DOHH2 (cell line): Measurements from ENCODE around the gene BTG4.

Source experiments
- H3F3A ChIP-seq: fragments of 200-600 bp; sonication (generic), shearing (Covaris generic); 2 replicates; pipeline ENCODE4 v1.6.0; 2016; ENCODE audit warnings: antibody characterized with exemption, mild to moderate bottlenecking; ENCODE audit not compliant: control insufficient read depth, insufficient read depth
- H3K27ac ChIP-seq: fragments of 200-600 bp; sonication (generic); 2 replicates; pipeline ENCODE4 v1.5.1; 2014; ENCODE audit warnings: low read depth, mild to moderate bottlenecking, low read length, moderate library complexity
- H3K27me3 ChIP-seq: fragments of 200-600 bp; sonication (generic); 2 replicates; pipeline ENCODE4 v1.6.1; 2014; ENCODE audit warnings: mild to moderate bottlenecking, low read length, mixed read lengths; ENCODE audit not compliant: control insufficient read depth
- H3K36me3 ChIP-seq: fragments of 200-600 bp; sonication (generic); 2 replicates; pipeline ENCODE4 v1.6.1; 2014; ENCODE audit warnings: mild to moderate bottlenecking, low read length, moderate library complexity, mixed read lengths; ENCODE audit not compliant: control insufficient read depth
- H3K4me1 ChIP-seq: fragments of 200-600 bp; sonication (generic); 2 replicates; pipeline ENCODE4 v1.6.1; 2014; ENCODE audit warnings: mild to moderate bottlenecking, low read length, mixed read lengths; ENCODE audit not compliant: control insufficient read depth
- H3K4me2 ChIP-seq: fragments of 200-600 bp; sonication (generic); 2 replicates; pipeline ENCODE4 v1.6.0; 2014; ENCODE audit warnings: mild to moderate bottlenecking, low read length, moderate library complexity
- H3K4me3 ChIP-seq: fragments of 200-600 bp; sonication (generic); 2 replicates; pipeline ENCODE4 v1.5.1; 2014; ENCODE audit warnings: mild to moderate bottlenecking, low read length, mixed read lengths
- H3K79me2 ChIP-seq: fragments of 200-600 bp; sonication (generic); 2 replicates; pipeline ENCODE4 v1.6.1; 2014; ENCODE audit warnings: mild to moderate bottlenecking, low read length, mixed read lengths; ENCODE audit not compliant: control insufficient read depth
- H3K9me2 ChIP-seq: fragments of 200-600 bp; sonication (generic); replicated peaks from 2 replicates; pipeline ENCODE4 v1.6.1; 2014; ENCODE audit warnings: mild to moderate bottlenecking, low read length, mixed read lengths; ENCODE audit not compliant: control insufficient read depth
- H3K9me3 ChIP-seq: fragments of 200-600 bp; sonication (generic); 2 replicates; pipeline ENCODE4 v1.6.1; 2014; ENCODE audit warnings: antibody characterized with exemption, low read length, mixed read lengths; ENCODE audit not compliant: control insufficient read depth, insufficient read depth
- H4K20me1 ChIP-seq: fragments of 200-600 bp; sonication (generic); 2 replicates; pipeline ENCODE4 v1.6.0; 2014; ENCODE audit warnings: low read depth, mild to moderate bottlenecking, antibody characterized with exemption, low read length, moderate library complexity; ENCODE audit not compliant: control insufficient read depth, insufficient read depth
- CTCF ChIP-seq: fragments of 200-600 bp; sonication (generic); IDR thresholded peaks from one replicate; pipeline ENCODE4 v1.5.1; 2014; ENCODE audit warnings: antibody characterized with exemption, mild to moderate bottlenecking, low read depth, low read length; ENCODE audit not compliant: poor library complexity, severe bottlenecking
- EZH2phosphoT487 ChIP-seq: fragments of 200-600 bp; sonication (generic); IDR thresholded peaks from 2 replicates; pipeline ENCODE4 v1.6.1; 2017; ENCODE audit warnings: borderline replicate concordance, mild to moderate bottlenecking, antibody characterized with exemption, low read length, moderate library complexity, mixed read lengths

BTG4 gene

GRCh38 chr11:111490496-111490895 is 21.7 kb downstream of the BTG4 start:
- H3K36me3 ChIP-seq = no peaks in the 10 kb centered on the region

GRCh38 chr11:111483431-111483830 is 28.8 kb downstream of the BTG4 start:
- H3K9me3 ChIP-seq = peaks cover 12% of the 10 kb centered on the region
- no peaks in the 10 kb centered on the region for H3K79me2 ChIP-seq
- H3K4me2 ChIP-seq = no peak overlapping the region
- H4K20me1 ChIP-seq = no peaks in the 10 kb centered on the region
- H3K36me3 ChIP-seq = no peaks in the 10 kb centered on the region
- no peaks in the 10 kb centered on the region for H3K27me3 ChIP-seq
- H3K4me1 ChIP-seq = peaks cover 17% of the 10 kb centered on the region
- no peak overlapping the region for H3K4me3 ChIP-seq
- H3K27ac ChIP-seq = no peak overlapping the region
- no peak for TF ChIP-seq EZH2phosphoT487
- TF ChIP-seq CTCF = no peak
- H3F3A ChIP-seq = no peaks in the 10 kb centered on the region
- no peaks in the 10 kb centered on the region for H3K9me2 ChIP-seq

More at GRCh38 chr11:111490496-111490895, 21.7 kb downstream of the BTG4 start:
- Histone ChIP-seq H3K79me2 (no peaks in the 10 kb centered on the region), H3K27me3 (peaks cover 20% of the 10 kb centered on the region), H3K27ac (no peak overlapping the region), H3K9me2 (no peaks in the 10 kb centered on the region), H3K4me2 (no peak overlapping the region), H3K4me3 (no peak overlapping the region), H3K4me1 (no peaks in the 10 kb centered on the region), H4K20me1 (no peaks in the 10 kb centered on the region), H3F3A (no peaks in the 10 kb centered on the region), H3K9me3 (no peaks in the 10 kb centered on the region)
- TF ChIP-seq CTCF (no peak), EZH2phosphoT487 (no peak)

GRCh38 chr11:111479666-111480065 is 32.5 kb downstream of the BTG4 start:
- Histone ChIP-seq H3K27ac (no peak overlapping the region), H3K79me2 (no peaks in the 10 kb centered on the region), H3K9me3 (peaks cover 12% of the 10 kb centered on the region), H3K36me3 (no peaks in the 10 kb centered on the region), H3F3A (no peaks in the 10 kb centered on the region), H4K20me1 (no peaks in the 10 kb centered on the region), H3K4me1 (peaks cover 17% of the 10 kb centered on the region), H3K4me2 (no peak overlapping the region; the same call in 1 of the 2 replicates), H3K9me2 (no peaks in the 10 kb centered on the region), H3K4me3 (no peak overlapping the region), H3K27me3 (no peaks in the 10 kb centered on the region)
- TF ChIP-seq EZH2phosphoT487 = no peak
- TF ChIP-seq CTCF = no peak

- H3K4me1 ChIP-seq = peaks cover 17% of the 10 kb centered on the region
- no peaks in the 10 kb centered on the region for H3K36me3 ChIP-seq
- no peak overlapping the region for H3K4me3 ChIP-seq
- H3K27me3 ChIP-seq = no peaks in the 10 kb centered on the region
- H3F3A ChIP-seq = no peaks in the 10 kb centered on the region
- H3K9me3 ChIP-seq = peaks cover 8% of the 10 kb centered on the region
- no peaks in the 10 kb centered on the region for H4K20me1 ChIP-seq
- no peak overlapping the region for H3K4me2 ChIP-seq
- no peaks in the 10 kb centered on the region for H3K9me2 ChIP-seq
- H3K79me2 ChIP-seq = no peaks in the 10 kb centered on the region
- TF ChIP-seq EZH2phosphoT487 = no peak
- TF ChIP-seq CTCF = no peak
- H3K27ac ChIP-seq = no peak overlapping the region
These were observed 34.3 kb downstream of the BTG4 start for GRCh38 chr11:111477898-111478297.
